Activated B cell treated with CpG ODN at 0.5 μM for 24 hours (primary cell): ENCODE data around the gene OVCA2. TPM values are rescaled to one million over a fixed set of nuclear protein-coding genes. Genes with fewer than 3 reads are reported as not detected.
A peak's percentile ranks its signal among the peaks of the same experiment; 100 is the strongest.

Experiments
- ATAC-seq: fragments of 200-7000 bp; cut with Tn5 transposase; one replicate; pipeline ENCODE4 v1.10.0; 2021; ENCODE audit warnings: low read depth, mild to moderate bottlenecking, moderate library complexity
- CTCF ChIA-PET: fragments of 350-600 bp; sonication (Branson Sonifier 250); formaldehyde crosslinking; loops from one replicate; lab custom pipeline; 2021; ENCODE audit warnings: antibody characterized with exemption; lab: Charles Lee
- POLR2A ChIA-PET: fragments of 350-600 bp; sonication (Branson Sonifier 250); formaldehyde crosslinking; loops from one replicate; lab custom pipeline; 2021; ENCODE audit warnings: antibody characterized with exemption; lab: Charles Lee
- DNase-seq: peaks from one replicate; pipeline ENCODE4 v3.0.0; 2022
- H3K27ac Mint-ChIP-seq: one replicate; pipeline ENCODE4 v1.8.0; 2020; ENCODE audit warnings: mixed read lengths
- H3K27me3 Mint-ChIP-seq: one replicate; pipeline ENCODE4 v1.8.0; 2021; ENCODE audit warnings: mixed read lengths
- H3K36me3 Mint-ChIP-seq: one replicate; pipeline ENCODE4 v1.8.0; 2021; ENCODE audit warnings: low read depth, mixed read lengths
- H3K4me1 Mint-ChIP-seq: one replicate; pipeline ENCODE4 v1.8.0; 2021; ENCODE audit warnings: mixed read lengths
- H3K4me3 Mint-ChIP-seq: one replicate; pipeline ENCODE4 v1.8.0; 2020; ENCODE audit warnings: mild to moderate bottlenecking, mixed read lengths
- H3K9me3 Mint-ChIP-seq: one replicate; pipeline ENCODE4 v1.8.0; 2020; ENCODE audit warnings: mixed read lengths
- intact Hi-C: fragments of 100-400 bp; cut with micrococcal nuclease; formaldehyde crosslinking; loops from one replicate; pipeline ENCODE4 v1.15.1; 2024
- total RNA-seq: library from RNA; stranded (reverse); gene quantifications from 2 replicates; pipeline ENCODE4 v1.2.3, GENCODE V29; 2022
- TF ChIP-seq, protein P1 (sequence below): fragments of 200-600 bp; IDR thresholded peaks from one replicate; pipeline ENCODE4 v1.8.0; 2022; ENCODE audit warnings: antibody characterized with exemption, mild to moderate bottlenecking

Gene OVCA2
- total RNA-seq, 1 donor from 2014 or later = 29.4 TPM

DNA sequence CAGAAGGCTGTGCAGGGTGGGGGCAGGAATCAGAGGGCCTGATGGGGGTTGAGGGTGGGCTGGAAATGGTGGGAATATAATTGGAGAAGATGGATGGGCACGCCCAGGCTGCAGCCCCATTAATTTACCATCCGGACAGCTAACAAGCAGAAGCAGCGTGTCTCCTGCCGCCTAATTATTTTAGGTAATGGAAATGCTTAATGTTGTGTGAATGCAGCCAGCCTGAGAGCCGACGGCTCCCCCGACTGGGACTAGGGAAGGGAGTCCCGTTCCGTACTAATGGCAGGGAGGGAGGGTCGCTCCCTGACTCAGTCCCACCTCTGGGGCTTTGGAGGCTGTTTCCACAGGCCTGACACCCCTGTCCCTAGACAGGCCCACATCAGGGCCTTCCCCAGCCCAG lies 4.7 kb upstream of the OVCA2 start:
- TF ChIP-seq, protein P1, sequence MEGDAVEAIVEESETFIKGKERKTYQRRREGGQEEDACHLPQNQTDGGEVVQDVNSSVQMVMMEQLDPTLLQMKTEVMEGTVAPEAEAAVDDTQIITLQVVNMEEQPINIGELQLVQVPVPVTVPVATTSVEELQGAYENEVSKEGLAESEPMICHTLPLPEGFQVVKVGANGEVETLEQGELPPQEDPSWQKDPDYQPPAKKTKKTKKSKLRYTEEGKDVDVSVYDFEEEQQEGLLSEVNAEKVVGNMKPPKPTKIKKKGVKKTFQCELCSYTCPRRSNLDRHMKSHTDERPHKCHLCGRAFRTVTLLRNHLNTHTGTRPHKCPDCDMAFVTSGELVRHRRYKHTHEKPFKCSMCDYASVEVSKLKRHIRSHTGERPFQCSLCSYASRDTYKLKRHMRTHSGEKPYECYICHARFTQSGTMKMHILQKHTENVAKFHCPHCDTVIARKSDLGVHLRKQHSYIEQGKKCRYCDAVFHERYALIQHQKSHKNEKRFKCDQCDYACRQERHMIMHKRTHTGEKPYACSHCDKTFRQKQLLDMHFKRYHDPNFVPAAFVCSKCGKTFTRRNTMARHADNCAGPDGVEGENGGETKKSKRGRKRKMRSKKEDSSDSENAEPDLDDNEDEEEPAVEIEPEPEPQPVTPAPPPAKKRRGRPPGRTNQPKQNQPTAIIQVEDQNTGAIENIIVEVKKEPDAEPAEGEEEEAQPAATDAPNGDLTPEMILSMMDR = no peak
- no peak for DNase-seq
- intact Hi-C loops = loop anchor here (10.0 kb wide), 1 partner anchor 392 kb away; the partner anchor contains the start of genes RILP and SCARF1
- Mint-ChIP-seq H3K27me3 (no peaks in the 10 kb centered on the region), H3K27ac (no peak overlapping the region), H3K9me3 (no peaks in the 10 kb centered on the region), H3K4me3 (no peak overlapping the region), H3K36me3 (peaks cover 48% of the 10 kb centered on the region), H3K4me1 (peaks cover 22% of the 10 kb centered on the region)
- POLR2A ChIA-PET = no interaction called here
- CTCF ChIA-PET = no interaction called here
- no peak for ATAC-seq

DNA sequence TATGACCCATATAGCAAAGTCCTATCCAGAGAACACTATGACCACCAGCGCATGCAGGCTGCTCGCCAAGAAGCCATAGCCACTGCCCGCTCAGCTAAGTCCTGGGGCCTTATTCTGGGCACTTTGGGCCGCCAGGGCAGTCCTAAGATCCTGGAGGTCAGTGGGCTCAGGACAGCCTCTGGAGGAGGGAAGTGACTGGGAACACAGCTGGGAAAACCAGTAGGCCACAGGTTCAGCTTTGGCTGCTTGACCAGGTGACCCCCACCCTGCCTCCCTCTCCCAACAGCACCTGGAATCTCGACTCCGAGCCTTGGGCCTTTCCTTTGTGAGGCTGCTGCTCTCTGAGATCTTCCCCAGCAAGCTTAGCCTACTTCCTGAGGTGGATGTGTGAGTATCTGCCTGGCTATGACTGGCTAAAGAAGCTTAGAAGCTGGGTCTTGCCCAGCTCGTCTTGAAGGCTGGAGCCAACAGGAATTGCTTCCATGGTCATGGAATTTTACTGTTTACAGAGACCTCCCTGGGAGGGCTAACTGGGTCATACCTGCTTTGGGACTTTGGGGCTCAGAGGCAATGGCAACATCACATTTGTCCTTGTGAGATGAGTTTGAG lies 1.5 kb upstream of the OVCA2 start:
- TF ChIP-seq, protein P1 = no peak
- ATAC-seq (no peak), DNase-seq (no peak)
- peaks cover 55% of the 10 kb centered on the region for H3K36me3 Mint-ChIP-seq
- intact Hi-C loops = loop anchor here (2.0 to 5.0 kb wide), 4 partner anchors 16 to 373 kb away; partner anchors contain the start of gene RTN4RL1
- H3K4me3 Mint-ChIP-seq = no peak overlapping the region
- no peaks in the 10 kb centered on the region for H3K27me3 Mint-ChIP-seq
- H3K9me3 Mint-ChIP-seq = no peaks in the 10 kb centered on the region
- POLR2A ChIA-PET = interaction anchor here (1.2 kb wide), 1 partner anchor 15 kb away, joined by 3 read pairs; the partner anchor contains the start of gene RTN4RL1
- H3K27ac Mint-ChIP-seq = no peak overlapping the region
- peaks cover 24% of the 10 kb centered on the region for H3K4me1 Mint-ChIP-seq
- CTCF ChIA-PET = interaction anchor here (1.2 kb wide), 1 partner anchor 8 kb away, joined by 5 read pairs; no protein-coding TSS in a partner anchor

DNA sequence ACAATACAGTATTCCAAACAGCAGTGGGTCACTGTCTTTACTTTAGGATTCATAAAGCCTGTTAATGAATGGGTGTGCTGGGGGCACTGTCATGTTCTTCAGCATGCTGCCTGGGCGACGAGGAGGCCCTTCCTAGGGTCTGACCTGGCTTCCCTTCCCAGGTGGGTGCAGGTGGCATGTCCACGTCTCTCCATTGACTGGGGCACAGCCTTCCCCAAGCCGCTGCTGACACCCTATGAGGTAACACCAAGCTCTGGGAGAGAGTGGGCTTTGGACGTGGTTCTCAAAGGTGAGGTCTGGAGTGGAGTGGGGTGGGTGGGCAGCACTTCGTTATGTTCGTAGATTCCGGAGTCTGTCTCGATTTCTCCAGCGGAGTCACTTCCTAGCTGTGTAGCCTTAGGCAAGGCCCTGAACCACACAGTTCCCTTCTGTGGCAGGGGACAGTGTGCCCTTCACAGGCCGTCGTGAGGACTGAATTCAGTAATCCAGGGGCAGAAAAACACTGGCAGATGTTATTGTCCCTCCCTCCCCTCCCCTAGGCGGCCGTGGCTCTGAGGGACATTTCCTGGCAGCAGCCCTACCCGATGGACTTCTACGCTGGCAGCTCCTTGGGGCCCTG lies 771 bp upstream of the OVCA2 start:
- TF ChIP-seq, protein P1 = no peak
- intact Hi-C loops = loop anchor here (1.0 to 5.0 kb wide), 5 partner anchors 11 to 374 kb away; partner anchors contain the start of genes DPH1 and RTN4RL1
- Mint-ChIP-seq H3K4me1 (peaks cover 24% of the 10 kb centered on the region), H3K9me3 (no peaks in the 10 kb centered on the region), H3K4me3 (peak overlapping the region; percentile 90), H3K27ac (peak overlapping the region; percentile 87), H3K27me3 (no peaks in the 10 kb centered on the region), H3K36me3 (peaks cover 51% of the 10 kb centered on the region)
- CTCF ChIA-PET = interaction anchor here (1.1 to 1.4 kb wide), 3 partner anchors 9 to 324 kb away, joined by 4 to 7 read pairs (median 5); no protein-coding TSS in a partner anchor
- no peak for DNase-seq
- ATAC-seq = no peak
- POLR2A ChIA-PET = interaction anchor here (1.2 to 1.5 kb wide), 2 partner anchors 8 to 16 kb away, joined by 3 read pairs; partner anchors contain the start of gene RTN4RL1

GRCh38 chr17:2042390-2042847 lies 597 bp downstream of the OVCA2 start:
- Mint-ChIP-seq H3K27ac (peak overlapping the region; percentile 87), H3K4me3 (peak overlapping the region; percentile 90), H3K27me3 (no peaks in the 10 kb centered on the region), H3K36me3 (peaks cover 38% of the 10 kb centered on the region), H3K4me1 (peaks cover 24% of the 10 kb centered on the region), H3K9me3 (no peaks in the 10 kb centered on the region)
- DNase-seq (no peak), ATAC-seq (no peak)
- TF ChIP-seq, protein P1 = no peak
- intact Hi-C loops = loop anchor here (1.0 to 5.0 kb wide), 4 partner anchors 135 to 375 kb away; no protein-coding TSS in a partner anchor
- ChIA-PET CTCF (interaction anchor here (1.4 kb wide), 1 partner anchor 202 kb away, joined by 7 read pairs; no protein-coding TSS in a partner anchor), POLR2A (no interaction called here)

GRCh38 chr17:2042933-2043332 lies 1.1 kb downstream of the OVCA2 start:
- POLR2A ChIA-PET = no interaction called here
- Mint-ChIP-seq H3K36me3 (peaks cover 33% of the 10 kb centered on the region), H3K27me3 (peaks cover under 1% of the 10 kb centered on the region), H3K4me3 (peak overlapping the region; percentile 90), H3K9me3 (no peaks in the 10 kb centered on the region), H3K27ac (peak overlapping the region; percentile 87), H3K4me1 (peaks cover 24% of the 10 kb centered on the region)
- DNase-seq = no peak
- TF ChIP-seq, protein P1 = no peak
- CTCF ChIA-PET = no interaction called here
- intact Hi-C loops = loop anchor here (1.0 to 5.0 kb wide), 4 partner anchors 136 to 376 kb away; no protein-coding TSS in a partner anchor
- ATAC-seq = no peak
